HL-60/S4 treated with phorbol 12-myristate 13-acetate at 8.2 ng/mL for 4 days and 3 days (cell line): ENCODE data around the gene PDE2A.
"Not testable (repeated sequence)": the region's sequence is repeated elsewhere in the genome, so short reads cannot be mapped to it uniquely, and the experiment has no call there.

Experiments
- in situ Hi-C: fragments of 300-500 bp; cut with MboI; formaldehyde crosslinking; loops from 2 replicates; pipeline ENCODE4 v1.15.0; 2022; ENCODE audit warnings: low sequenced_read_pairs

Gene PDE2A

DNA sequence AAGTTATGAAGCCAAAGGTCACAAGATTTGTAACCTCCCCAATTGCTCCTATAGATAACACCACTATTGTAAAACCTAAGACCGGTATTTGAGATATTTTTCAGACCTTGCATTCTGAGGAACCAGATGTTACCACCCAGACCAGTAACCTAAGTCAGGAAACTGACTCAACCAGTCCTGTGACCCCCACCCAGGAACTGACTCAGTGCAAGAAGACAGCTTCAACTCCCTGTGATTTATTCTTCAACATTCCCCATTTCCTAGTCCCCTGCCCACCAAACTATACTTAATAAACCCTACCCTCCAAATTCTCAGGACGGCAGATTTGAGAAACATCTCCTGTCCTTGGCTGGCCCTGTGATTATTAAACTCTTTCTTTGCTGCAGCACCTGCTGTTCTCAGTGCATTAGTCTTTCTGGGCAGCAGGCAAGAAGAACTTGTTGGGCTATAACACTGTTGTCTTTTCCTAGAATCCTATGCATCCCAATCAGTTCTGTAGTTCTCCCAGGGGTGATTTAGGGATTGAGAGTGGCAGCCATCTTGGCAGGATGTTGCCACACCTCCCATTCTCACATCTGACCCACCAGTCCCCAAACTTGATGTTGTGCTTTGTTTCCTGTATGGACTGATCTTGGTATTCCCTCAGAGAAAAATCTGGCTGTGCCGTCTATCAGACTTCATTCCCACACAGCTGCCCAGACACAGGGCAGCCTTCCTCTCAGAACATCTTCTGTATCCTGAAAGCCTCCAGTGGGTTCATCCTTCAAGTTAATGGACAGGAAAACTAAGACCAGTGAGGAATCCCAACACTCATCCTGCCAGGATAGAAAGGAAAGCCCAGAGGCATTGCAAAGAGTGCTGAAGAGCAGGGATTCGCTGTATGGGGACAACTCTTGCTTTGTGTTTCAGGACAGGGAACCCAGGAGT is 104.0 kb downstream of the PDE2A start:
- in situ Hi-C loops, result loop anchor here (10.0 kb wide), 1 partner anchor 95 kb away; no protein-coding TSS in a partner anchor

DNA sequence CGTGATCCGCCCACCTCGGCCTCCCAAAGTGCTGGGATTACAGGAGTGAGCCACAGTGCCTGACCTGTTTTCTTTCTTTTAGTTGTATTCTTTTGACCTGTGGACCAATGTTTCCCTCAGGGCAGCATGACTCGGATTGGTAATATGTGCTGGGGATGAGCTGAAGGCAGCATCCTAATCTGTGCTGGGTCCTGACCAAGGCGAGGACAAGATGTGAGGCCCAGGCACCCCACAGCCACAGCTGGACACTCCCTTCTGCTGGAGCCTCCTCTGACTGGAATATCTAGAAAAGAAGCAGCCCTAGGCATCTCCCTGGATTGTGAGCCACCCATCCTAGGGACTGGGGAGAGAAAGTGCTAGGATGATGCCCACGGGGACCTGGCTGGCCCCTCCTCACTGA is 105.4 kb downstream of the PDE2A start:
- in situ Hi-C loops, result no loop called here

DNA sequence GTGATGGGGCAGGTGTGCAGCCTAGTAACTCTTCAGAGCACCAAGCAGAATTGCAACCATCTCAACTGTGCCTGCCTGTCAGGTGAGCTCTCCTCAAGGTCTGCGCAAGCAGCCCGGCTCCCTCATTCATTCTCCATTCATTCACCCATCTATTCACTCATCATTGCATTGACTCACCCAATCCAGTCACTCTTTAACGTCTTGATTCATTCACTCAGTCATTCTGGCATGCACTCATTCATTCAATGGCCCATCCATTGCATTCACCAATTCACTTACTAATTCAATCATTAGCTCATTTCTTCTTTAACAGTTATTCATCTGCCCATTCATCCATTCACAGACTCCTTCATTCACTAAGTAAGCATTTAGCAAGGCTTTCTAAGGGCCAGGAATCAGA is 111.8 kb downstream of the PDE2A start:
- in situ Hi-C loops, result no loop called here

DNA sequence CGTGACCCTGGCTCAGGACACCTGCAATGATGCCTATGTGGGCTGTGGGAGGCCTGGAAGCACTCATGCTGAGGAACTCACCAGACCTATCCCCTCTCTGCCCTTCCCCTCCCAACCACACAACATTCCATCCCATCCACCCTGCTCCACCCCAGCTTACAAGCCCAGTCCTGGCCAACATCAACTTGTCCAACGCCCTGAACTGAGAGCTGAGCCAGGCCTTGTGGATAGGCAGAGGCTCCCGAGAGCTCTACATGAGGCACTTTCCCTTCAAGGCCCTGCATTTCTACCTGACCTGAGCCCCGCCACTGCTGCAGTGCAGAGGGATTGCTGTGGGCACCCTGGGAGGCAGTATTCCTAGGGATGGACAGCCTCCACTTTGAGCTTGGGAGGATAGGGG is 112.4 kb downstream of the PDE2A start:
- in situ Hi-C loops, result no loop called here

DNA sequence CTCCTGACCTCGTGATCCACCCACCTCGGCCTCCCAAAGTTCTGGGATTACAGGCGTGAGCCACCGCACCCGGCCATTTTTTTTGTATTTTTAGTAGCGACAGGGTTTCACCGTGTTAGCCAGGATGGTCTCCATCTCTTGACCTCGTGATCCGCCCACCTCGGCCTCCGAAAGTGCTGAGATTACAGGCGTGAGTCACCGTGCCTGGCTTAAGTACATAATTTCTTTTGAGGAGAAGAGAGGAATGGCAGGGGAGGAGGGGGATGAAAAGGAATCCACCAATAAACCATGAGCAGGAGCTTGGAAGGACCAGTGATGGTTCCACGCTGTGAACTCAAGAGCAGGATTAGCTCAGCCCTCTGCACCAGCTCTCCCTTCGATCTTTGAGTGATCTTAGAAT is 113.4 kb downstream of the PDE2A start:
- in situ Hi-C loops, result not testable (repeated sequence)

DNA sequence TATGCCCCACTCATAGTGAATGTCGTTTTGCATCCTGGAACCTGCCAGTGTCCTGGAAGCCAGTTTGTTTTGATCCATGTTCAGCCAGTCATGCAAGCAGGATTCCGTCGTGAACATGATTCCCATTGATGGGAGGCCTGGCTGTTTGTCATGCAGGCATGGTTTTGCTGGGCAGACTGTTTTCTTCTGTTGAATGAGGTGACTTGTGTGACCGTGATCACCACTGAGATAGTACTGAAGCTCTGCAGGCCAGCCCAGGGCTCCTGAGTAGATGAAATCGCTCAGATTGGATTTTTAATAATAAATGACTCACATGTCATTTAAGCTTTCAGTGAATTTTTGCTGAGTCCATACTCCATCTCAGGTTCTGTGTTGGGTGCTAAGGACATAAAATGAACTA is 117.8 kb downstream of the PDE2A start:
- in situ Hi-C loops, result no loop called here

DNA sequence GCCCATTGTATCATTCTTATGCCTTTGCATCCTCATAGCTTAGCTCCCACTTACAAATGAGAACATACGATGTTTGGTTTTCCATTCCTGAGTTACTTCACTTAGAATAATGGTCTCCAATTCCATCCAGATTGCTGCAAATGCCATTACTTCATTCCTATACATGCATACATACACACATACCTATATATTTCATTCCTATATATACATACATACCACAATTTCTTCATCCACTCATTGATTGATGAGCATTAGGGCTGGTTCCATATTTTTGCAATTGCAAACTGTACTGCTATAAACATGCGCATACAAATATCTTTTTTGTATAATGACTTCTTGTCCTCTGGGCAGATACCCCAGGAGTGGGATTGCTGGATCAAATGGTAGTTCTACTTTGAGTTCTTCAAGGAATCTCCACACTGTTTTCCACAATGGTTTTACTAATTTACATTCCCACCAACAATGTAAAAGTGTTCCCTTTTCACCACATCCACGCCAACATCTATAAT is 119.2 kb downstream of the PDE2A start:
- in situ Hi-C loops, result not testable (repeated sequence)

DNA sequence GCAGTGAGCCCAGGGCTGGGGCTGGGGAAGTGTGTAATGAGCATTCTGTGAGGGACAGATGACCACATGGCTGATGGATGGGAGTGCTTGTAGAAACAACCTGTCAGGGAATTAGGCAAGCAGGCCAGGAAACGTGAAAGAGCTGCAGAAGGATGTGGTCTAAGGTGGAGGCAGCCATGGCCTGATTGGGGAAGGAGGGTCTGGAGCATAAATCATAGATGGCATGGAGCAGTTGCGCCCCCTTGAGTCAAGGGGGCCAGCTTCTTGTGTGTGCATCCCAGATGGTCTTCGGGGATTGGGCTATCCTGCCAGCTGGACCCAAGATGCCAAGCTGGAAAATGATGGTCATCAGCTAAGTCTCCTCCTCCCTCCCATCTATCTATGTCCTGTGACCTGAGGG is 120.5 kb downstream of the PDE2A start:
- in situ Hi-C loops, result no loop called here

DNA sequence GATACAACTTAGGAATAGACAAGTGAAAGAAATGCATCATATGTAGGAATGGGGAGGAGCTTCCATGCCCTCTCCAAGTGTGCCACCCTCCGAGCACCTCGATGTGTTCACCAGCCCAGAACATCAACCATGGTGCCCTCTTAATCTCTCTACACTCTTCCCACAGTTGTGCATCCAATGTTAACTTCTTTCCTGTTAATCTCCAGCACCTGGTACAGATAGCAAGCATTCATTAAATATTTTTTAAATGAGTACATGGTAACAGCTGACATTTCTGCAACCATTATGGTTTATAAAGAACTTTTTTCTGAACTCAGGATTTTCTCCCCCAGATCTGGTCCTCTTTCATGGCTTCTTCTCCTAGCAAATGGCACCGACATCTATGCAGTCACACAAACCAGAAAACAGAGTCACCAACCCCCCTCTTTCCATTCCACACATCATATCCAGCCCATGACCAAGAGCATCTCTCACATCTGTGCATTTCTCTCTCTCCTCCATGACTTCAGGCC is 121.8 kb downstream of the PDE2A start:
- in situ Hi-C loops, result no loop called here

DNA sequence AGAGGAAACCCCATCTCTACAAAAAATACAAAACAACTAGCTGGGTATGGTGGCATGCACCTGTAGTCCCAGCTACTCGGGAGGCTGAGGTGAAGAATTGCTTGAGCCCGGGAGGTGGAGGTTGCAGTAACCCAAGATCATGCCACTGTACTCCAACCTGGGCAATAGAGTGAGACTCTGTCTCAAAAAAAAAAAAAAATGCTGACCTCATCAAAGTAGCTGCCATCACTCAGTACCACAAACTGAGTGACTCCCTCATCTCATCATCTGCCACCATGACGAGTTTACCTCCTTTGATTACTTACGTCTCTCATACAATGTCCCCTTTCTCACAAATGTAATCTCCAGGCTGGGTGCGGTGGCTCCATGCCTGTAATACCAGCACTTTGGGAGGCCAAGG is 122.7 kb downstream of the PDE2A start:
- in situ Hi-C loops, result no loop called here

DNA sequence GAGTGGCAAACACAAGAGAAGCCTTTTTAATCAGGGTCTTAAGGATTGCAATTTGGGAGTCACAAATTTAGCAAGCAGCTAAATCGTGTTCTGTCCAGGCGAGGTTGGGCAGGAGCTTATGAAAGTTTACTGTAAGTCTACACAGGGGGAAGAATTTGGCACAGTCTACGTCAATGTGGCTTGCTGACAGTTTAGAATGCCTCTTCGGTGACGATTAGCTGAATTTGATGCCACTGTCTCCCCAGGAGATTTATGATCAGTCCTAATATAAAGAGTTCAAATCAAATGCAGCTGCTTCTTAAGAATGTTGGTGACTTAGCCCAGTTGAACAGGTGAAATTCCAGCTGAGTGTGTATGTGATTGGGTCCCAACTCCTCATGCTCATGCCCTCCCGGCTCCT is 125.8 kb downstream of the PDE2A start:
- in situ Hi-C loops, result no loop called here

DNA sequence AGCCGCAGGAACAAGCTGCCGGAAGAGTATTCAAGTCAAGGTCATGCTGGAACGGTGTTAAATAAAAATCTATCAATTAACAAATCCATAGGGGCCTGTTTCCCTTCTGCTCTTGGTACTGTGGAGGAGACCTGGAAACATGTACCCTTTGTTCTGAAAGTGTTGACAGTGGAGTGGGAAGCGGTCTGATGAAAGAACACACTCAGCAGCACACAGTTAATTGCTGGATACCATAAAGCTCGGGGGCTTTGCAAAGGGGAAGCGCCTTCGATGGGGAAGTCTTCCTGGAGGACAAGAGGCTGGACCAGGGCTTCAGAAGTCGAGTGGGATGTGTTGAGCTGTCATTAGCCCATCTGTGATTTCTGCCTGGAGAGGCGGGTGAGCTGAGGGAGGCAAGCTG is 127.4 kb downstream of the PDE2A start:
- in situ Hi-C loops, result no loop called here

DNA sequence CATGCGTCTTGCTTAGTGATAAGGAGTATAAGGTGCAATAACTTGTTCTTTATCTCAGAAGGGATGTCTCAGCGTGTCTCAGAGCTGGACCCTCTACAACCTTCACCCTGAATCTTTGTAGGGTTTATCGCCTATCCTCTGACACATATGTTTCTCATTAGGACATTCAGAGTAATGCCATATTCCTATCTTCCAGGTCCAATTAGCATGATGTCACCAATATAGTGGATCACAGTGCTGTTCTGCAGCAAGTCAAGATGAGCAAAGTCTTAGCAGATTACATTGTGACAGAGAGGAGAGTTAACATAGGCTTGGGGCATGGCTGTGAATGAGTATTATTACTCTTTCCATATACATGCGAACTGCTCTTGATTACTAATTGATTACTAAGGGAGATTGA is 129.6 kb downstream of the PDE2A start:
- in situ Hi-C loops, result no loop called here

DNA sequence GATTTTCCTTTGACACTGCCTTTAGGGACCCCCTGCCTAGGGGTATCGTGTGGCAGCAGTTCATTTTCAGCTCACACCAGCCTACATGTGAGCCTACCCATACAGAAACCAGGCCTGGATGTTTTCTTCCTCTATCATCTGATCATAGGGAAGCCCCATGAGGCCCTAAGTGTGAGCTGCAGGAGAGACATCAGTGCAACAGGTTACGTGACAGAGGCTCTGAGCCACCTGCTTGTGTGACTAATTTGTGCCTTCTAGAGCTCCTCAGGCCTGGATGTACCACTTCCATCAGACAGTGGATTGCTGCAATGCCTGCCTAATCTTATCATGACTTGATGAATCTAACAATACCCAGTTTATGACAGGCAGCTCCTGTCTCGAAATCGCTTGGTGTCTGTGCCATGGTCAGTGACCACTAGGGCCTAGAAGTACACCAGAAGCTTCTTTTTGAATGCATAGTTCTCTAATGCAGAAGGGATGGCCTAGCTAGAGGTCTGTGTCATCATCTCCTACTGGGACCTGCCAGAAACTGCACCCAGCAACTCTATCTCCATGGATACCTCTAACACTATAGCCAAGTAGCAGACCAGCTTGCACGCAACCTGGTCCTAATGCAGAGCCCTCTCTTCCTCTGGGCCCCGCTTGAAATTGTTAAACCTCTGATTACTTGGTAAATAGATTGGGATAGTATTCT is 130.2 kb downstream of the PDE2A start:
- in situ Hi-C loops, result no loop called here

DNA sequence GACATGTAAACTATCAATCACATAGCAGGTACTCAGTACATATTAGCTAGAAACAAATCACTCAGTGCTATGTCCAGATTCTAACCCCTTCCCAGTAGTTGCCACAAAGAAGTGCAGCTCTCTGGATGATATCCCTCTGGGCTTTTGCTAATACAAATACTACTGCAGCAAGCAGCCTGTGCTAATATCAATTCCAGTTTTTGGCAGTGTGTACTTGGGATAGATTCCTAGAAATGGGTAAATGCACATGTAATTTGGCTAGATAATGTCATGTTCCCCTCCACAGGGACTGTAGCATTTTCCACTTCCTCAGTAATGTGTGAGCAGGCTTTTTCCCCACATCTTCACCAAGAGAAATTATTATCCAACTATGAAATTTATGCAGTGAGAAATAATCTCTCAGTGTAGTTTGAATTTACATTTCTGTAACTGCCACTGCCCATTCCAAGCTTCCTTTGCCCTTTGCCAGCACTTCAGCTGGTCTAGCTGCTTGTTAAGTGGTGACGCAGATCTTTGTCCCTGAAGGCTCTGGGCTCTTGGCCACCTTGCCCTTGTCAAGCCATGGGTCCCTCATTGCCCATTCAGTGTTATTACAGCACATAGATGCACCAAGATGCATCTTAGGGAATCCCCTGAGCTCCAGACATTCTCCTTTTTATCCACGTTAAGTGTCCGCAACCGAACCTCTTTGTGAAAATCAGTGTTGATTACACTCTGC is 132.8 kb downstream of the PDE2A start:
- in situ Hi-C loops, result no loop called here

DNA sequence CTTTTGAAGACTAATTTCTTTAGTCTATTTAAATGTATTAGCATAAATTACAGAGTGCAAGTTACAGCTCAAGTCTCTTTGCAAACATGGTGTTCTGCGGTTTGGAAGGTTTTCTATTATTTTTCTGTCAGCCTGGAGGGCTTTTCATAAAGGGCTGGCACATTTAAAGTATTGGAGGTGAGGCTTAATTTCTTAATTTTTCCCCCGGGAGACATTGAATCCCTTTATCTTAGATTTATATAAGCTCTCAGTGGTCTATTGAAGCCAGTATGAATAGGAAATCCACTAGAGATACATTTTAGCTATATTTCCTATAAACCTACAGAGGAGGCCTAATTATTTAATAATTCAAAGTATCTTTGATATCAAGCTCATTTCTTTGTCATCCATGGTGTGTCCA is 137.2 kb downstream of the PDE2A start:
- in situ Hi-C loops, result no loop called here

DNA sequence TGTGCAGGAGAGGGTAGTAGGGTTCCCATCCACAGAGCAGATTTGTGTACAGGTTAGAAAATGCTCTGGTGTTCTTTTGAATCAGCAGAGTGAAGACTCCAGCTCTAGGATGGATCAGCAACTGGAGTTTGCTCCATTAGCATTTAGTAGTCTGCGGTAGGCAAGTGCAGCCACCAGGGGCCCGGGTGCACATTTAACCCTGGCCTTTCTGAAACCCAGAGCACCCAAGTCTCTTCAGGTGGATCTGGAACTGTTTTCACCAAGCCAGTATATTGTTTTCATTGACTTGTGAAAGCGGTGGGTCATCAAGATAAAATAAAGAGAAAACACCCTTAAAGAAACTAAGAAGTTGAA is 139.1 kb downstream of the PDE2A start:
- in situ Hi-C loops, result no loop called here

DNA sequence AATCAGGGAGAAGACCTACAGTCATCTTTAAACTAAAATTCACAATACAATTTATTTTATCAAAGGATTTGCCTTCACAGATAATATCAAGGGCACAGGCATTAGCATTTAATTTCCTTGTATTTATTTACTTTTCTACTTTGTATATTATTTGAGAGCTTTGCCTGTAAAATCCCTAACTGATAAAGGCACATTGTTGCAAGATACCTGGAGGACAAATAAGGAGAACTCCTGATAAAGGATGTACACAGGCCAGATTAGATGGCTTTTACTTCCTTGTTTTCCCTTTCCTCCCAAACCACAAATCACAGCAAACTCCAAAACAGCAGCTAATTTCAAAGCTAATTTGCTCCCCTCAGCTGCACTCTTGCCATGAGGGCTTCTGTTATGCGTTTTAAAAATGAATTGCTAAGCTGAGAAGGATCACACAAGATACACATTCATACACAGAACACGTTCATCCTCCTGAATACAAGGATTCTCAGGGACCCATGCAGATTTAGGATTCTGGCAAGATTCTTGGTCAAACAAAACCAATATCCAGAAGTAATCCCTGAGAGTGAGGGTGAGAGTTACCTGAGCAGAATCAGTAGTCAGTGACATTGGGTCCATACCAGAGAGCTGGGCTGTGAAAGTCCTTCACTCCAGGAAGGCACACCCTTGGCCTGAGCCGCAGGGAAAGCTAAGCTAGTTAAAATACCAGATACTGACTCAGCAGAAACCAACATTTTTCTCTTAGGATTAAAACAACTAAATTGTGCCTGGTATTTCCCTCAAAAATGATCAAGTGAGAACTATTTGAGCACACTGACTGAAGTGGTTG is 139.6 kb downstream of the PDE2A start:
- in situ Hi-C loops, result no loop called here

DNA sequence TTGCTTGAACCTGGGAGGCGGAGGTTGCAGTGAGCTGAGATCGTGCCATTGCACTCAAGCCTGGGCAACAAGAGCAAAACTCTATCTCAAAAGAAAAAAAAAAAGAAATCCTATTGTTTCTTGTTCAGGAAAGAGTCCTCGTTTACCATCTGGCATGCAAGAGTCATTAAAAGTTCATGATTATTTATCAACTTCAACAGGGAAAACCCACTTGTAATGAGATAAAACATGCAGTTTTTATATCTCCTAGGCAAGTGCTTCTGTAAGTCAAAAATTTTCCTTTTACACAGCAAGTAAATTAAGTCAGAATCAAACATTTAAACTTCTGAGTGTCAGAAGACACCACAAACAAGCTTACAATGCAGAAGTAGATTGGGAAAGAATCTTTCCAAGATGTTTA is 145.2 kb downstream of the PDE2A start:
- in situ Hi-C loops, result no loop called here

DNA sequence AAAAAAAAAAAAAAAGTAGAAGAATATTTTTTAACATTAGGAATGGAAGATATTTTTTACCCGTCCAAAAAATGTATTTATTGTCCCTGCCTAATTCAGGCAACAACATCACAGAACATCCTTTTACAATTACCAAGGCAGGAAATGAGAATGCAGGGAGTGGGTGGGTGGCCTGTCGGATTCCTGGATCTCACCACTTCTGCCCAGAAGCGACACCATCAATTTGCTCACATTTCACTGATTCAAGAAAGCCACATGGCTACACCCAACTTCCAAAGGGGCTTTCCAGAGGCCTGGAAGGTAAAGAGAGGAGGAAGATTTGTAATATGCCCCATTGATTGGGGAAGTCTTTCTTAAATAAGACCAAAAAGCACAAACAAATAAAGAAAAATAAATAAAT is 146.1 kb downstream of the PDE2A start:
- in situ Hi-C loops, result no loop called here
